Fibroblast of the aortic adventitia (primary cell): Measurements from ENCODE around the gene IKZF1. TPM values are rescaled to one million over a fixed set of nuclear protein-coding genes. Genes with fewer than 3 reads are reported as not detected.

ENCODE experiments used
- DNase-seq: peaks from one replicate; pipeline ENCODE4 v3.0.0-alpha.2; 2010; ENCODE audit warnings: low read depth
- H3K4me3 ChIP-seq: 2 replicates; pipeline ENCODE4 v1.5.1; 2011; ENCODE audit warnings: low read depth, mild to moderate bottlenecking, control low read depth, low read length, moderate library complexity
- total RNA-seq: library from RNA; depleted of rRNA; stranded (reverse); fragments of >200 nt; gene quantifications from 2 replicates; pipeline ENCODE4 v1.2.3, GENCODE V29; 2012; ENCODE audit warnings: low replicate concordance
- TF ChIP-seq, protein P1 (sequence below): IDR thresholded peaks from 2 replicates; pipeline ENCODE4 v1.5.1; 2011; ENCODE audit warnings: mild to moderate bottlenecking, low read length, control low read depth, inconsistent platforms; ENCODE audit not compliant: insufficient read depth

The IKZF1 gene
- total RNA-seq, 1 donor, result not detected

DNA sequence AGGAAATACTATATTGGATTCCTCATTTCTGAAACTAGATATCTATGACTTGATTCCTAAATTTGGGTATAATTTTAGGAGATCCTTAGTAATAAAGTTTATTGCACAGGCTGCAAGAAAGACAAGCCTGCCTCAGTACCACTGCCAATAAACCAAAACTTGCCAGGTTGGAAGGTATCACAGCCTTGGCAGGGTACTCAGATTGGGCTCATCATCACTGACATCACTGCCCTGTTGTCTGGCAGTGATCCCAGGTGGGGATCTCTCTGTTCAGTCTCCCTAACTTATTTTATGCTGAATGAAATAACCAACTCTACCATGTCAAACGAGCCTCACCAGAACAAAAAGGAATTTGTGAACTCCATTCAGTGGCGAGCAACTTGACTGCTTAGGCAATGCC is 126.8 kb downstream of the IKZF1 start:
- no peak overlapping the region for H3K4me3 ChIP-seq
- TF ChIP-seq, protein P1, sequence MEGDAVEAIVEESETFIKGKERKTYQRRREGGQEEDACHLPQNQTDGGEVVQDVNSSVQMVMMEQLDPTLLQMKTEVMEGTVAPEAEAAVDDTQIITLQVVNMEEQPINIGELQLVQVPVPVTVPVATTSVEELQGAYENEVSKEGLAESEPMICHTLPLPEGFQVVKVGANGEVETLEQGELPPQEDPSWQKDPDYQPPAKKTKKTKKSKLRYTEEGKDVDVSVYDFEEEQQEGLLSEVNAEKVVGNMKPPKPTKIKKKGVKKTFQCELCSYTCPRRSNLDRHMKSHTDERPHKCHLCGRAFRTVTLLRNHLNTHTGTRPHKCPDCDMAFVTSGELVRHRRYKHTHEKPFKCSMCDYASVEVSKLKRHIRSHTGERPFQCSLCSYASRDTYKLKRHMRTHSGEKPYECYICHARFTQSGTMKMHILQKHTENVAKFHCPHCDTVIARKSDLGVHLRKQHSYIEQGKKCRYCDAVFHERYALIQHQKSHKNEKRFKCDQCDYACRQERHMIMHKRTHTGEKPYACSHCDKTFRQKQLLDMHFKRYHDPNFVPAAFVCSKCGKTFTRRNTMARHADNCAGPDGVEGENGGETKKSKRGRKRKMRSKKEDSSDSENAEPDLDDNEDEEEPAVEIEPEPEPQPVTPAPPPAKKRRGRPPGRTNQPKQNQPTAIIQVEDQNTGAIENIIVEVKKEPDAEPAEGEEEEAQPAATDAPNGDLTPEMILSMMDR, result no peak
- DNase-seq, result no peak

DNA sequence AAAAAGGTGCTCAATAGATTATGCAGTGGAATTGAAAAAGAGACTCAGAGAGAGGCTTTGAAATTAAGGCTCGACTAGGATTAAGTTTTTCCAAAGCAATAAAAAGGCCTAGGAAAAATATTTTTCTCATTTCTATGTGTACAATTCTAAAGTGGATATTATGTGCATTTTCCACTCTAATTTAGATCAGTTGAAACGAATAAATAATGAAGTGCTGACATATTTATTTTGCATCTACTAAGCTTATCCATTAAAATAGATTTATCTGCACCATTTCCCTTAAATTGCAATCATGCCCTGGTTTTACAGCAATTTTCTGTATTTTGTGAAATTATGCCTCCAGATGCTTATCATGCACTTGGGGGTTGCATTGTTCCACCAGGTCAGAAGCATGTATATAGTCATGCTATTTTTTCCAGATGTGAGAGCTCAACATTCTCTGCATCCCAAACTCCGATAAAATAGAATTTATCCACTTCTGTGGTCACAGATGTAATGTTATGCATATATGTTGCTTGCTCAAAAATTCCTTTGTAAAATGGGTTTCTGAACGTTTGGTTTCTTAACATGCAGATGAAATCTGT is 127.3 kb downstream of the IKZF1 start:
- TF ChIP-seq, protein P1, result no peak
- H3K4me3 ChIP-seq, result no peak overlapping the region
- no peak for DNase-seq

GRCh38 chr7:50436133-50436806 is 131.8 kb downstream of the IKZF1 start:
- TF ChIP-seq, protein P1, result no peak
- no peak overlapping the region for H3K4me3 ChIP-seq
- peak; percentile 69 for DNase-seq

DNA sequence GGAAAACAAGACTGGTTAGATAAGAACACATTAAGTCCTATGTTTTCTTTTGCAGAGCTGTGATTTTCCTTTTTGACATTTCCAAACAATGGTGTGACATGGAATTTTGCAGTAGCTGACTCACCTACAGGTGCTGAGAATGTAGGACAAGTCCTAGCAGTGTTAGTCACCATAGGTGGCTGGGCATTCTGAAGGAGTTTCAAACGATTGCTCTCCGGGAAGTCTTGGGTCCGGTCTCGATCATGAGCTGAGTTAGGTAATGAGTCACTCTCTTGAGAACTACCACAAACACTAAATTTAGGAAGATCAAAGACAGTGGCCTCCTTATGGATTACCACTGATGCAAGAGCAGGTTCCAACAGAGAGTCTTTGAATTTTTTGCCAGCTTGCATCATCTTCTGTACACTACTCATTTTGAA is 142.0 kb downstream of the IKZF1 start:
- peak; percentile 48 for DNase-seq
- TF ChIP-seq, protein P1, result no peak
- H3K4me3 ChIP-seq, result no peak overlapping the region

DNA sequence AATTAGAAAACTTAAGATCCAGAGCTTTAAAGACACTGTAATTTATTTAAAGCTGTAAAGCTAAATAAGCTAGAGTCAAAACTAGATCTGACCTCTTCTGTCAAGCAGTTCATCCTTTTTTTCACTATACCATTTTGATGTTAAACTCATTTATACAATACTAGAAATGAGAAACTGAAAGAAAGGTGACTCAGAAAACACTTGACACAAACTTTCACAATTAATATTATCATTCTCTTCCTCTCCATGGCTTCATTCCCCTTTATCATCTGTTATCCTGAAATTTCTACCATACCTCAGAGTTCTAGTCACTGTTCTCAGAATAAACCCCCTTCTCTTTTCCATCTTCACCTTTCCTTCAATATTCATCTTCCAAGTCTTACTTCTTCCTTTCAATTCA is 144.3 kb downstream of the IKZF1 start:
- DNase-seq, result no peak
- TF ChIP-seq, protein P1, result no peak
- H3K4me3 ChIP-seq, result no peak overlapping the region

DNA sequence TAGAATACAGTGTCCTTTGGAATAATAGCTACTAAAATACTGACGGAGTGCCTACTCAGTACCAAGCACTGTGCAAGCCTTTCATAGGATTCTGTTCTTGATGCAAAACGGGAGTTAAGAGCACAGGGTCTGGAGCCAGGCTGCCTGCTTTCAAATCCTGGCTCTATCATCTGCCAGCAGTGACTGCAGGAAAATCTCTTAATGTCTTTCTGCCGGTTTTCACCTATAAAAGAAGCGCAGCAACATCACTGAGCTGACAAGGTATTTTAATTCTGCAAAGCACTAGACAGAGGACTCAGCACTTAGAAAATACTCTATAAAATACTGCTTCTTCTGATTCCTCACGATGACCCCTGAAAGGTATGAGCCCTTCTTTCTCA is 145.0 kb downstream of the IKZF1 start:
- TF ChIP-seq, protein P1, result no peak
- peak overlapping the region; percentile 90 for H3K4me3 ChIP-seq
- DNase-seq, result no peak
